Smooth muscle cell of the pulmonary artery (primary cell): Measurements from ENCODE around the gene FHOD3. TPM values are rescaled to one million over a fixed set of nuclear protein-coding genes. Genes with fewer than 3 reads are reported as not detected.

ENCODE experiments used
- total RNA-seq: library from RNA; depleted of rRNA; stranded (reverse); fragments of >200 nt; gene quantifications from 2 replicates; pipeline ENCODE4 v1.2.3, GENCODE V29; 2014

The FHOD3 gene
- 7.0 and 8.8 TPM in 2 replicates for total RNA-seq

DNA sequence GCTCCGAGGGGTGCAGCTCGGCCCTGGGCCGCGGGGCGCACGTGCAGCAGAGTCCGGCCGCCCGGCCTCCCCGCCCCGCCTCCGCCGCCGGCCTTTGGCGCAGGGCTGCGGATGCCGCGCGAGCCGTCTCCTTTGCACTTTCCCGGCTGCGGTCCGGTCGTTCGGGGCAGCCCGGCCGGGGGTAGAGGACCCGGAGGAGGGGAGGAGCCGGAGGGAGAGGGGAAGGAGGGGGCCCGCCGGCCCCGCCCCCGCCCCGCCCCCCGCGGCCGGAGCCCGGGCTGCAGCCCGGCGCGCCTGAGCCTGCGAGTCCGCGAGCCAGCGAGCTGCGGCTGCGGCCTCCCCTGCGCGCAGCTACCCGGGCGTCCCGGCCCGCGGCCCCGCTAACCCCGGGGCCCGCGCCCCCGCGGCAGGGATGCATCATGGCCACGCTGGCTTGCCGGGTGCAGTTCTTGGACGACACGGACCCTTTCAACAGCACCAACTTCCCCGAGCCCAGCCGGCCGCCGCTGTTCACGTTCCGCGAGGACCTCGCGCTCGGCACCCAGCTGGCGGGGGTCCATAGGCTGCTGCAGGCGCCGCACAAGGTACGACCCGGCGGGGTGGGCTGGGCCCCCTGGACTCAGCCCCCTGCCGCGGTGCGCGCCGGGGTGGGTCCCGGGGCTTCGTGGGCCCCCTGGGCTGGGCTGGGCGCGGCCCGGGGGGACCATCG lies at the start of gene FHOD3:
Gene FHOD3 (plus strand): TSS at position 297 of the 709 bp plus-strand sequence. CDS start 123 bp downstream, at position 420.

DNA sequence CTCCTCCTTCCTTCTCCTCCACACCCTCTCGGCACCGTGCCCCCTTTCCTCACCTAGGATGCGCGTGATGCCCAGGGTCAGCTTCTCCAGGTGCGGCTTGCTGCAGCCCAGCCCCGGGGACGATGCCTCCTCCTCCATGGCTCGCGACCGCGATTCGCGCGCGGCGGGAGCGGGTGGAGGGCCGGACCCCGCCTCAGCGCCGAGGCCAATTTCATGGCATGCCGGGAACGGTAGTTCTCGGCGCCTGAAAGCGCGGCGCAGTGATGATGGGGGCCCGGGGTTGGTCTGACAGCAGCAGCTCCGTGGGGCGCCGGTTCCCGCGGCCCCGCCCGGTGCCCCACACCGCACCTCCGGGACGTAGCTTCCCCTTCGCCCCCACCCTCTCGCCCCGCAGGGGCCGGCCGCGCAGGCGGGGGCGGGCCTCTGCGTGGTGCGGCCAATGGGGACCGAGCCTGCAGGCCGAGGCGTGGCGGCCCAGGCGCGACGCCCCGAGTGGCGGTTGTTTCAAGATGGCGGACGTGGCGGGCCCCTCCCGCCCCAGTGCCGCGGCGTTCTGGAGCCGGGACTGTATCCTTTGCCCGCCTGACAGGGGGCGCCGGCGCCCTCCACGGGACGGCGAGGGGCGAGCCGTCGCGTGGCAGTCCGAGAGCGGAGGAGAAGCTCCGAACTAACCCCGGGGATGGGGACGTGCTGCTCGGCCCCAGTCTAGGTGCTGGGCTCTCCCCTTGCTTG lies 531.3 kb downstream of the FHOD3 start, which contains the start of the genes KIAA1328 and TPGS2:
Gene KIAA1328 (plus strand): TSS at position 498 of the 732 bp plus-strand sequence. CDS start 12 bp downstream, at position 510.
Gene TPGS2 (minus strand): TSS at position 373 of the 732 bp plus-strand sequence. CDS start 235 bp downstream, at position 138.

Other genes starting within 250 kb of the FHOD3 start
- 51.1 and 62.8 TPM in 2 replicates for gene RPRD1A, start 230.2 kb upstream of the FHOD3 start, total RNA-seq
- 186 and 218 TPM in 2 replicates for gene SLC39A6, start 168.4 kb upstream of the FHOD3 start, total RNA-seq
- 138 and 235 TPM in 2 replicates for gene ELP2, start 167.8 kb upstream of the FHOD3 start, total RNA-seq
- 5.6 and 16.6 TPM in 2 replicates for gene MOCOS, start 110.2 kb upstream of the FHOD3 start, total RNA-seq